ENCODE measurements around the gene MSRB2.

MSRB2 gene

DNA sequence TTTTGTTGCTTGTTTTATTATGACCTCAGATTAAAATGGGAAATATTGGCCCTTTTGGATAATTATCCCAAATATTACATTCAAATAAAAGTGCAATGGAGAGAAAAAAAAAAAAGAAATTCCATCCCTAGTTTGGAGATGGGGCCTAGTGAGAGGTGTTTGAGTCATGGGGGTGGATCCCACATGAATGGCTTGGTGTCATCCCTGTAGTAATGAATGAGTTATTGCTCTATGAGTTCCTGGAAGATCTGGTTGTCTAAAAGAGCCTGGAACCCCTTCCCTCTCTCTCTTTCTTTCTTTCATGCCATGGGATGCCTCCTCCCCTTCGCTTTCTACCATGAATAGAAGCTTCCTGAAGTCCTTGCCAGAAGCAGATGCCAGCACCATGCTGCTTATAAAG, 44.3 kb downstream of the MSRB2 start:
- no peak for ATAC-seq
- TF ChIP-seq ESRRG (CRISPR knock-in tag; IDR thresholded peaks at IDR 0.05) (no peak), PPARA (CRISPR knock-in tag; IDR thresholded peaks at IDR 0.05; ENCODE audit: borderline replicate concordance) (no peak), OSR1 (CRISPR knock-in tag; IDR thresholded peaks at IDR 0.05) (no peak), ARNTL (CRISPR knock-in tag; IDR thresholded peaks at IDR 0.05; ENCODE audit: borderline replicate concordance, low read depth) (no peak), SNAI2 (CRISPR knock-in tag; IDR thresholded peaks at IDR 0.05) (no peak), ZNF565 (CRISPR knock-in tag; conservative IDR thresholded peaks at IDR 0.05; ENCODE audit: low read depth) (no peak), ZC3H10 (CRISPR knock-in tag; IDR thresholded peaks at IDR 0.05) (no peak), ZNF70 (CRISPR knock-in tag; IDR thresholded peaks at IDR 0.05) (no peak), TCF4 (CRISPR knock-in tag; IDR thresholded peaks at IDR 0.05; ENCODE audit: borderline replicate concordance) (no peak), CSDC2 (CRISPR knock-in tag; IDR thresholded peaks at IDR 0.05) (no peak), ZNF8 (CRISPR knock-in tag; IDR thresholded peaks at IDR 0.05) (no peak), BACH2 (CRISPR knock-in tag; IDR thresholded peaks at IDR 0.05; ENCODE audit: borderline replicate concordance) (no peak)
- TF ChIP-seq, protein P1, sequence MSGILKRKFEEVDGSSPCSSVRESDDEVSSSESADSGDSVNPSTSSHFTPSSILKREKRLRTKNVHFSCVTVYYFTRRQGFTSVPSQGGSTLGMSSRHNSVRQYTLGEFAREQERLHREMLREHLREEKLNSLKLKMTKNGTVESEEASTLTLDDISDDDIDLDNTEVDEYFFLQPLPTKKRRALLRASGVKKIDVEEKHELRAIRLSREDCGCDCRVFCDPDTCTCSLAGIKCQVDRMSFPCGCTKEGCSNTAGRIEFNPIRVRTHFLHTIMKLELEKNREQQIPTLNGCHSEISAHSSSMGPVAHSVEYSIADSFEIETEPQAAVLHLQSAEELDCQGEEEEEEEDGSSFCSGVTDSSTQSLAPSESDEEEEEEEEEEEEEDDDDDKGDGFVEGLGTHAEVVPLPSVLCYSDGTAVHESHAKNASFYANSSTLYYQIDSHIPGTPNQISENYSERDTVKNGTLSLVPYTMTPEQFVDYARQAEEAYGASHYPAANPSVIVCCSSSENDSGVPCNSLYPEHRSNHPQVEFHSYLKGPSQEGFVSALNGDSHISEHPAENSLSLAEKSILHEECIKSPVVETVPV (CRISPR knock-in tag; IDR thresholded peaks at IDR 0.05), result no peak
- TF ChIP-seq, protein P2, sequence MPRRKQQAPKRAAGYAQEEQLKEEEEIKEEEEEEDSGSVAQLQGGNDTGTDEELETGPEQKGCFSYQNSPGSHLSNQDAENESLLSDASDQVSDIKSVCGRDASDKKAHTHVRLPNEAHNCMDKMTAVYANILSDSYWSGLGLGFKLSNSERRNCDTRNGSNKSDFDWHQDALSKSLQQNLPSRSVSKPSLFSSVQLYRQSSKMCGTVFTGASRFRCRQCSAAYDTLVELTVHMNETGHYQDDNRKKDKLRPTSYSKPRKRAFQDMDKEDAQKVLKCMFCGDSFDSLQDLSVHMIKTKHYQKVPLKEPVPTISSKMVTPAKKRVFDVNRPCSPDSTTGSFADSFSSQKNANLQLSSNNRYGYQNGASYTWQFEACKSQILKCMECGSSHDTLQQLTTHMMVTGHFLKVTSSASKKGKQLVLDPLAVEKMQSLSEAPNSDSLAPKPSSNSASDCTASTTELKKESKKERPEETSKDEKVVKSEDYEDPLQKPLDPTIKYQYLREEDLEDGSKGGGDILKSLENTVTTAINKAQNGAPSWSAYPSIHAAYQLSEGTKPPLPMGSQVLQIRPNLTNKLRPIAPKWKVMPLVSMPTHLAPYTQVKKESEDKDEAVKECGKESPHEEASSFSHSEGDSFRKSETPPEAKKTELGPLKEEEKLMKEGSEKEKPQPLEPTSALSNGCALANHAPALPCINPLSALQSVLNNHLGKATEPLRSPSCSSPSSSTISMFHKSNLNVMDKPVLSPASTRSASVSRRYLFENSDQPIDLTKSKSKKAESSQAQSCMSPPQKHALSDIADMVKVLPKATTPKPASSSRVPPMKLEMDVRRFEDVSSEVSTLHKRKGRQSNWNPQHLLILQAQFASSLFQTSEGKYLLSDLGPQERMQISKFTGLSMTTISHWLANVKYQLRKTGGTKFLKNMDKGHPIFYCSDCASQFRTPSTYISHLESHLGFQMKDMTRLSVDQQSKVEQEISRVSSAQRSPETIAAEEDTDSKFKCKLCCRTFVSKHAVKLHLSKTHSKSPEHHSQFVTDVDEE (CRISPR knock-in tag; IDR thresholded peaks at IDR 0.05), result no peak
- TF ChIP-seq, protein P3, sequence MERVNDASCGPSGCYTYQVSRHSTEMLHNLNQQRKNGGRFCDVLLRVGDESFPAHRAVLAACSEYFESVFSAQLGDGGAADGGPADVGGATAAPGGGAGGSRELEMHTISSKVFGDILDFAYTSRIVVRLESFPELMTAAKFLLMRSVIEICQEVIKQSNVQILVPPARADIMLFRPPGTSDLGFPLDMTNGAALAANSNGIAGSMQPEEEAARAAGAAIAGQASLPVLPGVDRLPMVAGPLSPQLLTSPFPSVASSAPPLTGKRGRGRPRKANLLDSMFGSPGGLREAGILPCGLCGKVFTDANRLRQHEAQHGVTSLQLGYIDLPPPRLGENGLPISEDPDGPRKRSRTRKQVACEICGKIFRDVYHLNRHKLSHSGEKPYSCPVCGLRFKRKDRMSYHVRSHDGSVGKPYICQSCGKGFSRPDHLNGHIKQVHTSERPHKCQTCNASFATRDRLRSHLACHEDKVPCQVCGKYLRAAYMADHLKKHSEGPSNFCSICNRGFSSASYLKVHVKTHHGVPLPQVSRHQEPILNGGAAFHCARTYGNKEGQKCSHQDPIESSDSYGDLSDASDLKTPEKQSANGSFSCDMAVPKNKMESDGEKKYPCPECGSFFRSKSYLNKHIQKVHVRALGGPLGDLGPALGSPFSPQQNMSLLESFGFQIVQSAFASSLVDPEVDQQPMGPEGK (CRISPR knock-in tag; IDR thresholded peaks at IDR 0.05; ENCODE audit: borderline replicate concordance), result no peak

DNA sequence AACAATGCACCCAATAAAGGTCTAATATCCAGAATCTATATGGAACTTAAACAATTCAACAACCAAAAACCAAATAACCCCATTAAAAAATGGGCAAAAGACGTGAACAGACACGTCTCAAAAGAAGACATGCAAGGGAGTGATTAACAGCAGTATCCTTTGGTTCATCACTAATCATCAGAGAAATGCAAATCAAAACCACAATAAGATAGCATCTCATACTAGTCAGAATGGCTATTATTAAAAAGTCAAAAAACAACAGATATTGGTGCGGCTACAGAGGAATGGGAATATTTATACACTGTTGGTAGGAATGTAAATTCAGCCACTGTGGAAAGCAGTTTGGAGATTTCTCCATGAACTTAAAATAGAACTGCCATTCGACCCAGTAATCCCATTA, 46.6 kb downstream of the MSRB2 start:
- TF ChIP-seq, protein P4, sequence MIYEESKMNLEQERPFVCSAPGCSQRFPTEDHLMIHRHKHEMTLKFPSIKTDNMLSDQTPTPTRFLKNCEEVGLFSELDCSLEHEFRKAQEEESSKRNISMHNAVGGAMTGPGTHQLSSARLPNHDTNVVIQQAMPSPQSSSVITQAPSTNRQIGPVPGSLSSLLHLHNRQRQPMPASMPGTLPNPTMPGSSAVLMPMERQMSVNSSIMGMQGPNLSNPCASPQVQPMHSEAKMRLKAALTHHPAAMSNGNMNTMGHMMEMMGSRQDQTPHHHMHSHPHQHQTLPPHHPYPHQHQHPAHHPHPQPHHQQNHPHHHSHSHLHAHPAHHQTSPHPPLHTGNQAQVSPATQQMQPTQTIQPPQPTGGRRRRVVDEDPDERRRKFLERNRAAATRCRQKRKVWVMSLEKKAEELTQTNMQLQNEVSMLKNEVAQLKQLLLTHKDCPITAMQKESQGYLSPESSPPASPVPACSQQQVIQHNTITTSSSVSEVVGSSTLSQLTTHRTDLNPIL (CRISPR knock-in tag; IDR thresholded peaks at IDR 0.05; ENCODE audit: low read depth), result no peak
- ATAC-seq, result no peak

DNA sequence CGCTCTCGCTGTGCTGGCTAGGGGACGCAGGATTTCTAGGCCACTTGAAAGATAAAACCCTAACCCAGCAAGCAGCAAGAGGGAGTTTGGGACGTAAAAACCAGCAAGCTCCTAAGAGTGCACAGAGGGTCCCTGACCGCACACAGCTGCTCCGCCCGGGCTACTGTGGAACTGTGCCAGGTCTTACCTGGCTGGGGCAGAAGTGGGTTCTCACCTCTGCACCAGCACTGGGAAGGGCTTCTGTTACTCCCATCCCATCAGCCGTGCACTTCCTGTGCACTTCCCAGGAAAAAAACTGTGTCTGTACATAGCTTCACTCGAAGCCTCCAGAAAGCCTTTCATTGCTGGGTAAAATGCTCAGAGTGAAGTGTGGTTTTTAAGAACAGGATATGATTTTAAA, 50.9 kb downstream of the MSRB2 start:
- no peak for ATAC-seq
- TF ChIP-seq TCF4 (CRISPR knock-in tag; IDR thresholded peaks at IDR 0.05; ENCODE audit: borderline replicate concordance) (no peak), ZFP3 (CRISPR knock-in tag; IDR thresholded peaks at IDR 0.05) (no peak)

DNA sequence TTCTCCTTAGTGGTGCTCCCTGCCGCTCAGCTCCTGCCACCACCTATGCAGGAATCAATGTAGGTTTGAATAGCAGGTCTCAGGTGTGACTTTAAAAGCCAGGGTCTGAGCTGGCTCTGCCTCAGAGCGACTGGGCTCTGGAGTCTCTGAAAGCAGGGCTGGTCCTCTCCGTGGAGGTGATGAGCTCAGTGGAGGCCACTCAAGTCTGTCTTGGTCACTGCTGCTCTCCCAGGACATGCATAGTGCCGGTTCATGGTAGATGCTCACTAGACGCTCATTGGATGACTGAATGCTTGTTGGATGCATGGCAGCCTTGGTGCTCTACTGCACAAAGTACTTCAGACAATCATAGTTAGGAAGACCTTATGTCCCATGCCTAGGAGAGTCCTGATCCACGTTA, 51.7 kb downstream of the MSRB2 start:
- ATAC-seq, result no peak
- TF ChIP-seq CSDC2 (CRISPR knock-in tag; IDR thresholded peaks at IDR 0.05) (no peak), ZNF565 (CRISPR knock-in tag; conservative IDR thresholded peaks at IDR 0.05; ENCODE audit: low read depth) (no peak), TOX (CRISPR knock-in tag; IDR thresholded peaks at IDR 0.05; ENCODE audit: borderline replicate concordance) (no peak)
- TF ChIP-seq, protein P2 (CRISPR knock-in tag; IDR thresholded peaks at IDR 0.05), result no peak

All from SK-N-SH treated with all-trans-retinoic acid at 6 μM for 48 hours (cell line).